HG03135 (cell line): ENCODE measurements around the gene BRIP1.
"Not testable (repeated sequence)": the region's sequence is repeated elsewhere in the genome, so short reads cannot be mapped to it uniquely, and the experiment has no call there.

Experiments used
- ATAC-seq: cut with Tn5 transposase; IDR thresholded peaks from one replicate; pipeline ENCODE4 v1.9.1; 2021; ENCODE audit warnings: mild to moderate bottlenecking, moderate library complexity; ENCODE audit not compliant: unreplicated experiment

BRIP1 gene

GRCh38 chr17:61709567-61709966, 153.8 kb downstream of the BRIP1 start:
- ATAC-seq = no peak

GRCh38 chr17:61704935-61705449, 158.3 kb downstream of the BRIP1 start:
- ATAC-seq = no peak

- ATAC-seq = no peak
These were observed 160.9 kb downstream of the BRIP1 start for GRCh38 chr17:61702450-61702849.

- ATAC-seq = no peak
These were observed 161.3 kb downstream of the BRIP1 start for GRCh38 chr17:61701978-61702377.

- no peak for ATAC-seq
These were observed 162.0 kb downstream of the BRIP1 start for GRCh38 chr17:61701334-61701733.

- no peak for ATAC-seq
These were observed 163.1 kb downstream of the BRIP1 start for GRCh38 chr17:61700252-61700651.

- ATAC-seq = no peak
These were observed 163.6 kb downstream of the BRIP1 start for GRCh38 chr17:61699694-61700093.

GRCh38 chr17:61699032-61699431, 164.3 kb downstream of the BRIP1 start:
- no peak for ATAC-seq

GRCh38 chr17:61698244-61698643, 165.1 kb downstream of the BRIP1 start:
- no peak for ATAC-seq

- ATAC-seq = no peak
These were observed 167.5 kb downstream of the BRIP1 start for GRCh38 chr17:61695779-61696337.

- ATAC-seq = no peak
These were observed 169.2 kb downstream of the BRIP1 start for GRCh38 chr17:61694095-61694494.

GRCh38 chr17:61689610-61690180, 173.6 kb downstream of the BRIP1 start:
- ATAC-seq = no peak

- no peak for ATAC-seq
These were observed 175.6 kb downstream of the BRIP1 start for GRCh38 chr17:61687769-61688168.

- ATAC-seq = no peak
These were observed 177.2 kb downstream of the BRIP1 start for GRCh38 chr17:61686113-61686512.

GRCh38 chr17:61684818-61685217, 178.5 kb downstream of the BRIP1 start:
- ATAC-seq = no peak

GRCh38 chr17:61684172-61684571, 179.2 kb downstream of the BRIP1 start:
- ATAC-seq = no peak

GRCh38 chr17:61683466-61683865, 179.9 kb downstream of the BRIP1 start:
- no peak for ATAC-seq

GRCh38 chr17:61680921-61681320, 182.4 kb downstream of the BRIP1 start:
- ATAC-seq = no peak

GRCh38 chr17:61678339-61678738, 185.0 kb downstream of the BRIP1 start:
- ATAC-seq = no peak

- not testable (repeated sequence) for ATAC-seq
These were observed 186.0 kb downstream of the BRIP1 start for GRCh38 chr17:61677150-61677811.

- not testable (repeated sequence) for ATAC-seq
These were observed 186.8 kb downstream of the BRIP1 start for GRCh38 chr17:61676522-61676921.

- not testable (repeated sequence) for ATAC-seq
These were observed 188.7 kb downstream of the BRIP1 start for GRCh38 chr17:61674609-61675008.
